Measurements from ENCODE around the gene SOCS2. TPM values are rescaled to one million over a fixed set of nuclear protein-coding genes. Genes with fewer than 3 reads are reported as not detected.

Gene SOCS2
- total RNA-seq, 2 experiments from 2014 or later: not detected

DNA sequence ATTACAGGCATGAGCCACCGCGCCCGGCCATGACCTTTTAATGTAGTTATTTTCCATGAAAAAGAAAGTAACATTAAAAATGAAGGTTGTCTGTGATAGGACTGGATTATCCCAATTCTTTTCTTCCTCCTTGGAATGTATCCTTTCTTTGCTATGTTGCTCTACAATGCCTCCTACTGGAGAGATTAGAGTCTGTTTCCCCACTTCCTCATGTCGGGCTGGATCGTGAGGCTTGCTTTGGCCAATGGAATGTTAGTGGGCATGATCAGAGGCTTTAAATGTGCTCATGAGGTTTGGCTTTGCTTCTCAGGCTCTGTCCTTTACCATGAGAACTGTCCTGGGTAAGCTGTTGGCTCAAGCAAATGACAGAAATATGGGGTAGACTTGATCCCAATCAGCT, 34.7 kb upstream of the SOCS2 start:
- Histone ChIP-seq H3K9me3 (ENCODE audit: low read length) (no peaks in the 10 kb centered on the region), H3K79me2 (ENCODE audit: insufficient read depth, low read depth, low read length) (no peaks in the 10 kb centered on the region), H3K27ac (ENCODE audit: low read depth, low read length, poor library complexity, severe bottlenecking) (no peak overlapping the region), H3K4me1 (ENCODE audit: insufficient read depth, low read length, poor library complexity, severe bottlenecking) (peaks cover 23% of the 10 kb centered on the region), H4K20me1 (ENCODE audit: insufficient read depth, low read length) (no peaks in the 10 kb centered on the region), H2AFZ (ENCODE audit: low read length) (no peak overlapping the region), H3K4me3 (ENCODE audit: low read depth, low read length, poor library complexity, severe bottlenecking) (no peak overlapping the region), H3K9me2 (ENCODE audit: insufficient read depth, low read length) (no peaks in the 10 kb centered on the region), H3K36me3 (ENCODE audit: insufficient read depth, low read length) (no peaks in the 10 kb centered on the region), H3K4me2 (ENCODE audit: low read length) (no peak overlapping the region)
- intact Hi-C loops (cut with micrococcal nuclease; ENCODE audit: unreplicated experiment): no loop called here
- CTCF ChIA-PET (ENCODE audit: unreplicated experiment): no interaction called here
- BruUV-seq (replicated peaks): no TSS peak
- TF ChIP-seq, protein P1, sequence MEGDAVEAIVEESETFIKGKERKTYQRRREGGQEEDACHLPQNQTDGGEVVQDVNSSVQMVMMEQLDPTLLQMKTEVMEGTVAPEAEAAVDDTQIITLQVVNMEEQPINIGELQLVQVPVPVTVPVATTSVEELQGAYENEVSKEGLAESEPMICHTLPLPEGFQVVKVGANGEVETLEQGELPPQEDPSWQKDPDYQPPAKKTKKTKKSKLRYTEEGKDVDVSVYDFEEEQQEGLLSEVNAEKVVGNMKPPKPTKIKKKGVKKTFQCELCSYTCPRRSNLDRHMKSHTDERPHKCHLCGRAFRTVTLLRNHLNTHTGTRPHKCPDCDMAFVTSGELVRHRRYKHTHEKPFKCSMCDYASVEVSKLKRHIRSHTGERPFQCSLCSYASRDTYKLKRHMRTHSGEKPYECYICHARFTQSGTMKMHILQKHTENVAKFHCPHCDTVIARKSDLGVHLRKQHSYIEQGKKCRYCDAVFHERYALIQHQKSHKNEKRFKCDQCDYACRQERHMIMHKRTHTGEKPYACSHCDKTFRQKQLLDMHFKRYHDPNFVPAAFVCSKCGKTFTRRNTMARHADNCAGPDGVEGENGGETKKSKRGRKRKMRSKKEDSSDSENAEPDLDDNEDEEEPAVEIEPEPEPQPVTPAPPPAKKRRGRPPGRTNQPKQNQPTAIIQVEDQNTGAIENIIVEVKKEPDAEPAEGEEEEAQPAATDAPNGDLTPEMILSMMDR (conservative IDR thresholded peaks at IDR 0.05; ENCODE audit: low read length): peak; percentile 50; the same call in 1 of the 2 replicates
- TF ChIP-seq EZH2phosphoT487 (IDR thresholded peaks at IDR 0.05; ENCODE audit: borderline replicate concordance, low read depth, low read length): no peak
- POLR2A ChIA-PET: interaction anchor here (0.6 to 1.2 kb wide), 3 partner anchors 17 to 875 kb away, joined by 3 read pairs; no protein-coding TSS in a partner anchor
- DNase-seq (ENCODE audit: low spot score): no peak

DNA sequence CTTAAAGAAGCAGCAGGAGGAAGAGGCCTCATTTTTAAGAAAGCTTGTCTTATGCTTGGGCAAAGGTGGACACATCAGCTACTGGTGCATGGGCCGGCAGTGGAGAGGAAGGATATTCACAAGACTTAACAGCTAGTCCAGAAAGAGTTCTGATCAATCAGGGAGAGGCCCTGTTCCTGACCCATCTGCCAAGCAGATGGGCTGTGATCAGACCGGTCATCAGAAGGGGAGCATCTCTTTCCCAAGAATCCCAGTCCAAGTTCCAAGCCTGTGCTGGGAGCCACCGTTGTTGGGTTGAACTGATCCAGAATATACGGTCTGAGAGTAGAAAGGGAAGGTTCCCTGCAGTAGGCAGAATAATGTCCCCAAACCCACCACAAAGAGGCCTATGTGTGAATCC, 32.7 kb upstream of the SOCS2 start:
- H3K36me3 ChIP-seq (ENCODE audit: insufficient read depth, low read length): no peaks in the 10 kb centered on the region
- no peak overlapping the region for H2AFZ ChIP-seq (ENCODE audit: low read length)
- peaks cover 23% of the 10 kb centered on the region for H3K4me1 ChIP-seq (ENCODE audit: insufficient read depth, low read length, poor library complexity, severe bottlenecking)
- intact Hi-C loops (cut with micrococcal nuclease; ENCODE audit: unreplicated experiment): no loop called here
- H3K27ac ChIP-seq (ENCODE audit: low read depth, low read length, poor library complexity, severe bottlenecking): no peak overlapping the region
- BruUV-seq (replicated peaks): no TSS peak
- H3K9me2 ChIP-seq (ENCODE audit: insufficient read depth, low read length): no peaks in the 10 kb centered on the region
- H3K9me3 ChIP-seq (ENCODE audit: low read length): no peaks in the 10 kb centered on the region
- H3K4me2 ChIP-seq (ENCODE audit: low read length): no peak overlapping the region
- no peak for DNase-seq (ENCODE audit: low spot score)
- CTCF ChIA-PET (ENCODE audit: unreplicated experiment): interaction anchor here (1.1 kb wide), 1 partner anchor 37 kb away, joined by 3 read pairs; no protein-coding TSS in a partner anchor
- H4K20me1 ChIP-seq (ENCODE audit: insufficient read depth, low read length): no peaks in the 10 kb centered on the region
- no peaks in the 10 kb centered on the region for H3K79me2 ChIP-seq (ENCODE audit: insufficient read depth, low read depth, low read length)
- POLR2A ChIA-PET: interaction anchor here (0.8 kb wide), 1 partner anchor 54 kb away, joined by 3 read pairs; no protein-coding TSS in a partner anchor
- TF ChIP-seq, protein P1 (conservative IDR thresholded peaks at IDR 0.05; ENCODE audit: low read length): no peak
- TF ChIP-seq EZH2phosphoT487 (IDR thresholded peaks at IDR 0.05; ENCODE audit: borderline replicate concordance, low read depth, low read length): no peak
- H3K4me3 ChIP-seq (ENCODE audit: low read depth, low read length, poor library complexity, severe bottlenecking): no peak overlapping the region

DNA sequence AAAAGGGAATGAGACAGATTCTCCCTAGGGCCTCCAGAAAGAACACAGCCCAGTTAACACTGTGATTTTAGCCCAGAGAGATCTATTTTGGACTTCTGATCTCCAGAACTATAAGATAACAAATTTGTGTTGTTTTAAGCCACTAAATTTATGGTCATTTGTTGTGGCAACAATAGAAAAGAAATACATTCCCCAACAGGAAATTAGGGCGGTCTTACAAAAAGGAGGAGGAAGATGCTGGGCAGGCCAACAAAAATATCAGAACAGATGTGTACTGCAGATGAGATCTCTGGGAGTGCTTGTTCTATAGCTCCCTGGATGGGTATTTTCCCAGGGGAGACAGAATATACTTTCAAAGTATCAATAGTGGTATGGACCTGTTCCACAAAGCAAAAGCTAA, 32.0 kb upstream of the SOCS2 start:
- Histone ChIP-seq H2AFZ (ENCODE audit: low read length) (no peak overlapping the region), H3K9me3 (ENCODE audit: low read length) (no peaks in the 10 kb centered on the region), H3K4me1 (ENCODE audit: insufficient read depth, low read length, poor library complexity, severe bottlenecking) (peaks cover 23% of the 10 kb centered on the region), H3K9me2 (ENCODE audit: insufficient read depth, low read length) (no peaks in the 10 kb centered on the region), H3K4me2 (ENCODE audit: low read length) (no peak overlapping the region), H3K79me2 (ENCODE audit: insufficient read depth, low read depth, low read length) (no peaks in the 10 kb centered on the region), H3K36me3 (ENCODE audit: insufficient read depth, low read length) (no peaks in the 10 kb centered on the region), H4K20me1 (ENCODE audit: insufficient read depth, low read length) (no peaks in the 10 kb centered on the region), H3K27ac (ENCODE audit: low read depth, low read length, poor library complexity, severe bottlenecking) (no peak overlapping the region), H3K4me3 (ENCODE audit: low read depth, low read length, poor library complexity, severe bottlenecking) (no peak overlapping the region)
- no TSS peak for BruUV-seq (replicated peaks)
- intact Hi-C loops (cut with micrococcal nuclease; ENCODE audit: unreplicated experiment): no loop called here
- DNase-seq (ENCODE audit: low spot score): no peak
- CTCF ChIA-PET (ENCODE audit: unreplicated experiment): no interaction called here
- TF ChIP-seq, protein P1 (conservative IDR thresholded peaks at IDR 0.05; ENCODE audit: low read length): no peak
- TF ChIP-seq EZH2phosphoT487 (IDR thresholded peaks at IDR 0.05; ENCODE audit: borderline replicate concordance, low read depth, low read length): no peak
- POLR2A ChIA-PET: no interaction called here
